K562 (cell line): Measurements from ENCODE around the gene NPAS3. TPM values are rescaled to one million over a fixed set of nuclear protein-coding genes. Genes with fewer than 3 reads are reported as not detected.

Experiments
- ATAC-seq: fragments of 200-7000 bp; cut with Tn5 transposase; 3 replicates; pipeline ENCODE4 v1.9.1; 2020; ENCODE audit warnings: moderate library complexity
- BruUV-seq: library from RNA; stranded (reverse); fragments of 400-500 nt; replicated peaks from 2 replicates; lab custom pipeline; 2021; lab: Mats Ljungman, UMichigan
- CTCF ChIA-PET: fragments of 300-600 bp; formaldehyde crosslinking; extraction: SDS; loops from one replicate; lab custom pipeline; 2021; ENCODE audit warnings: low intra/inter-chr PET ratio; lab: Yijun Ruan, JAX
- POLR2A ChIA-PET: fragments of 300-600, 350-650 bp; sonication (Branson Sonifier 250); formaldehyde crosslinking; extraction: SDS; loops from one replicate; lab custom pipeline; 2021; ENCODE audit warnings: antibody characterized with exemption, inconsistent platforms; lab: Yijun Ruan, JAX
- DNase-seq, 4 experiments: peaks; one replicate each; pipeline versions ENCODE4 v3.0.0 to v3.0.0-alpha.2; 2011 to 2018; ENCODE audit warnings: low spot score in 3 of 4, mixed read lengths in 3 of 4; ENCODE audit errors: extremely low read depth in 1 of 4
- FAIRE-seq: peaks from 2 replicates; lab custom pipeline; 2011; peaks lifted over from hg19 to GRCh38; lab: Jason Lieb, UNC
- H2AFZ ChIP-seq: 2 replicates; pipeline ENCODE4 v1.6.0; 2011; ENCODE audit warnings: low read depth, low read length, control low read depth, inconsistent platforms
- H3K27ac ChIP-seq: fragments of 200-600 bp; 3 replicates; pipeline ENCODE4 v1.8.0; 2011; ENCODE audit warnings: low read depth, mild to moderate bottlenecking, control low read depth, inconsistent platforms, low read length, moderate library complexity, mixed read lengths; ENCODE audit errors: extremely low read depth
- H3K27me3 ChIP-seq, 2 experiments: fragments of 300-600 bp in 1 of 2; 2 replicates in 1 of 2; 3 replicates in 1 of 2; pipeline versions ENCODE4 v1.6.0 to v1.8.0; 2011; ENCODE audit warnings: inconsistent platforms in 2 of 2, low read length in 2 of 2, mild to moderate bottlenecking in 1 of 2, mixed read lengths in 1 of 2, moderate library complexity in 1 of 2; ENCODE audit not compliant: control insufficient read depth in 2 of 2, insufficient read depth in 2 of 2
- H3K36me3 ChIP-seq: fragments of 300-600 bp; 3 replicates; pipeline ENCODE4 v1.8.0; 2011; ENCODE audit warnings: mild to moderate bottlenecking, low read length, inconsistent platforms; ENCODE audit not compliant: control insufficient read depth, insufficient read depth
- H3K4me1 ChIP-seq, 2 experiments: fragments of 200-600 bp in 1 of 2; replicated peaks in 1 of 2; 2 replicates in 1 of 2; 3 replicates in 1 of 2; pipeline versions ENCODE4 v1.5.1 to v1.8.0; 2011; ENCODE audit warnings: inconsistent platforms in 2 of 2, low read length in 2 of 2, mild to moderate bottlenecking in 1 of 2, mixed read lengths in 1 of 2, moderate library complexity in 1 of 2; ENCODE audit not compliant: control insufficient read depth in 2 of 2, insufficient read depth in 2 of 2
- H3K4me2 ChIP-seq: 2 replicates; pipeline ENCODE4 v1.6.1; 2011; ENCODE audit warnings: low read length, control low read depth, inconsistent platforms, mixed read lengths; ENCODE audit not compliant: insufficient read depth
- H3K4me3 ChIP-seq: fragments of 200-600 bp; sonication (generic), shearing (Covaris generic); 2 replicates; pipeline ENCODE4 v1.5.1; 2016; ENCODE audit warnings: control low read depth, inconsistent platforms
- H3K79me2 ChIP-seq: fragments of 200-600 bp; 3 replicates; pipeline ENCODE4 v1.8.0; 2011; ENCODE audit warnings: low read length, inconsistent platforms; ENCODE audit not compliant: control insufficient read depth, insufficient read depth
- H3K9ac ChIP-seq, 2 experiments: 2 replicates each; pipeline versions ENCODE4 v1.6.0 to v1.6.1; 2011; ENCODE audit warnings: low read depth in 2 of 2, low read length in 2 of 2, control low read depth in 1 of 2, inconsistent platforms in 1 of 2, mild to moderate bottlenecking in 1 of 2, mixed read lengths in 1 of 2; ENCODE audit not compliant: insufficient read depth in 1 of 2
- H3K9me1 ChIP-seq: one replicate; pipeline ENCODE4 v1.6.0; 2011; ENCODE audit warnings: inconsistent platforms, mild to moderate bottlenecking, low read length, moderate library complexity; ENCODE audit not compliant: control insufficient read depth, insufficient read depth
- H3K9me3 ChIP-seq: replicated peaks from 2 replicates; pipeline ENCODE4 v1.5.1; 2011; ENCODE audit warnings: low read depth, low read length, inconsistent platforms; ENCODE audit not compliant: control insufficient read depth, insufficient read depth
- H4K20me1 ChIP-seq: replicated peaks from 2 replicates; pipeline ENCODE4 v1.6.1; 2011; ENCODE audit warnings: low read length, inconsistent platforms, mixed read lengths; ENCODE audit not compliant: control insufficient read depth, insufficient read depth
- ESRRB ChIP-seq: fragments of 250-450 bp; sonication (Bioruptor Pico); IDR thresholded peaks from 2 replicates; pipeline ENCODE4 v1.5.0; 2020; ENCODE audit warnings: mild to moderate bottlenecking, moderate library complexity, borderline replicate concordance
- ETV1 ChIP-seq: fragments of 450-650 bp; conservative IDR thresholded peaks from 2 replicates; pipeline ENCODE4 v1.6.1; 2016; ENCODE audit warnings: missing genetic modification characterization, control low read depth, low read depth, missing compliant biosample characterization
- FOXM1 ChIP-seq, 2 experiments: fragments of 450-650 bp in 1 of 2; sonication (generic) in 1 of 2; formaldehyde crosslinking in 1 of 2; IDR thresholded peaks; 2 replicates each; pipeline versions ENCODE4 v1.6.1 to v1.9.0; 2017 to 2022; ENCODE audit warnings: low read depth in 2 of 2, mild to moderate bottlenecking in 2 of 2, missing genetic modification reagents in 1 of 2, moderate library complexity in 1 of 2
- GATA2 ChIP-seq: sonication (generic); formaldehyde crosslinking; IDR thresholded peaks from 2 replicates; pipeline ENCODE4 v1.4.0; 2020; ENCODE audit warnings: mild to moderate bottlenecking, missing genetic modification reagents
- HES1 ChIP-seq: fragments of 450-650 bp; IDR thresholded peaks from 2 replicates; pipeline ENCODE4 v1.6.1; 2016; ENCODE audit warnings: low read depth, mild to moderate bottlenecking, moderate library complexity
- IRF9 ChIP-seq: fragments of 450-650 bp; IDR thresholded peaks from 2 replicates; pipeline ENCODE4 v1.6.1; 2016; ENCODE audit warnings: missing biosample characterization, missing genetic modification characterization
- LCOR ChIP-seq: sonication (generic); formaldehyde crosslinking; IDR thresholded peaks from 2 replicates; pipeline ENCODE4 v1.8.0; 2022; ENCODE audit warnings: mild to moderate bottlenecking, missing genetic modification reagents
- MEF2A ChIP-seq: IDR thresholded peaks from 2 replicates; pipeline ENCODE4 v1.6.1; 2011; ENCODE audit warnings: low read depth, mild to moderate bottlenecking, low read length, moderate library complexity; ENCODE audit not compliant: control insufficient read depth
- MYNN ChIP-seq, 2 experiments: sonication (generic); formaldehyde crosslinking in 1 of 2; IDR thresholded peaks; 2 replicates each; pipeline versions ENCODE4 v1.5.0 to v1.6.1; 2016 to 2020; ENCODE audit warnings: antibody characterized with exemption in 1 of 2, missing genetic modification reagents in 1 of 2
- RBBP5 ChIP-seq: fragments of 200-600 bp; sonication (generic); IDR thresholded peaks from 2 replicates; pipeline ENCODE4 v1.6.1; 2012; ENCODE audit warnings: borderline replicate concordance, mild to moderate bottlenecking, low read length, control low read depth, inconsistent platforms; ENCODE audit not compliant: insufficient read depth, poor library complexity, severe bottlenecking
- RBM17 ChIP-seq: fragments of 200-400 bp; formaldehyde crosslinking; IDR thresholded peaks from 2 replicates; pipeline ENCODE4 v1.6.1; 2017; ENCODE audit warnings: low read depth, mild to moderate bottlenecking, low read length, borderline replicate concordance
- SRSF3 ChIP-seq: fragments of 200-400 bp; formaldehyde crosslinking; IDR thresholded peaks from 2 replicates; pipeline ENCODE4 v1.6.1; 2016; ENCODE audit warnings: mild to moderate bottlenecking, low read length, moderate library complexity; ENCODE audit not compliant: insufficient read depth
- TCF7L2 ChIP-seq: fragments of 150-350 bp; IDR thresholded peaks from 2 replicates; pipeline ENCODE4 v1.6.1; 2016; ENCODE audit warnings: low read depth, mild to moderate bottlenecking, low read length, moderate library complexity
- ZBED1 ChIP-seq: IDR thresholded peaks from 2 replicates; pipeline ENCODE4 v1.6.1; 2014
- ZNF584 ChIP-seq: fragments of 200-800 bp; sonication (Bioruptor generic); IDR thresholded peaks from 2 replicates; pipeline ENCODE4 v1.6.1; 2016; ENCODE audit warnings: low read depth, mild to moderate bottlenecking, missing genetic modification characterization, missing compliant biosample characterization
- WGBS: fragments of 100-300 bp; shearing (Covaris generic); methylation state at CpG from one replicate; pipeline ENCODE4 v1.1.6; 2016; ENCODE audit warnings: low coverage, mixed read lengths; ENCODE audit not compliant: insufficient coverage; ENCODE audit errors: missing lambda C conversion rate; 5-methylcytosine and 5-hydroxymethylcytosine counted together
- in situ Hi-C: fragments of 300-500 bp; cut with MboI; formaldehyde crosslinking; loops from 4 replicates; pipeline ENCODE4 v1.15.0; 2018; ENCODE audit warnings: inconsistent platforms, mixed read lengths
- intact Hi-C: fragments of 100-400 bp; cut with micrococcal nuclease; formaldehyde crosslinking; loops from 2 replicates; pipeline ENCODE4 v1.14.2; 2022
- polyA plus RNA-seq, 8 experiments: library from polyadenylated mRNA; depleted of rRNA in 4 of 8; stranded (reverse) in 5 of 8; unstranded in 3 of 8; fragments of >200 nt; fragmentation: Nextera tagmentation in 2 of 8; fragmentation: Illumina TruSeq in 1 of 8; extraction: Ambion mirVana in 2 of 8; extraction: Trizol in 1 of 8; gene quantifications; 2 replicates each; pipeline versions ENCODE4 v1.2.1 to v1.2.3, GENCODE V29; 2011 to 2014; ENCODE audit warnings: inconsistent platforms in 1 of 8, missing spikeins in 1 of 8
- total RNA-seq, 7 experiments: library from RNA; depleted of rRNA in 6 of 7; stranded (reverse); fragments of >200 nt in 6 of 7; fragmentation: Illumina TruSeq in 2 of 7; extraction: Trizol in 2 of 7; gene quantifications; 2 replicates each; pipeline versions ENCODE4 v1.2.1 to v1.2.3, GENCODE V29; 2011 to 2021; ENCODE audit warnings: low replicate concordance in 1 of 7
- TF ChIP-seq, protein P1 (sequence below), 2 experiments: IDR thresholded peaks; 2 replicates each; pipeline ENCODE4 v1.6.1; 2011; ENCODE audit warnings: borderline replicate concordance in 1 of 2, control low read depth in 1 of 2, low read depth in 1 of 2, low read length in 1 of 2, mild to moderate bottlenecking in 1 of 2, mixed read lengths in 1 of 2, moderate library complexity in 1 of 2; ENCODE audit not compliant: insufficient read depth in 1 of 2, insufficient read length in 1 of 2, poor library complexity in 1 of 2, severe bottlenecking in 1 of 2; ENCODE audit errors: extremely low read depth in 1 of 2
- TF ChIP-seq, protein P2 (sequence below): fragments of 450-650 bp; formaldehyde crosslinking; IDR thresholded peaks from 2 replicates; pipeline ENCODE4 v1.4.0; 2020; ENCODE audit warnings: mild to moderate bottlenecking

Gene NPAS3
- total and polyA plus RNA-seq, 9 of the 15 experiments (the other 6 are each of a cell fraction or from before 2014, with no cell fraction given) = 0.04 TPM; not detected in 8

DNA sequence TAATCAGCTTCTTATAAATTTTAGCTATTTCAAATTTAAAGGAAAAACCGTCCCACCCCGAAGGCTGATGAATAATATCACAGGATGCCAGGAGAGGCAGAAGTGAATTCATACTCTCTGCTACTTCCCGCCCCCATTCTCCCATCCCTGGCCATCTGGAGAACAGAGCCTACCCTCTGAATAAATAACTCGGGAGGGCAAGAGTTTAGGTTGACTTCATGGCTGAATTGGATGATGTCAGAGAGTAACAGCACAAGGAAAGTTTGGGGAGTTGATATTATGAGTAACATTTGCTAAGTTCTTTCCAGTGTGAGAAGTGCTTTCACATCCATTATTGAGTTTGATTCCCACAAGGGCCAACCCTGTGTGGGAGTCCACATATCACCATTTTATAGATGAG lies 770.6 kb downstream of the NPAS3 start (continued):
- TF ChIP-seq RBM17 = no peak
- TF ChIP-seq, protein P1, sequence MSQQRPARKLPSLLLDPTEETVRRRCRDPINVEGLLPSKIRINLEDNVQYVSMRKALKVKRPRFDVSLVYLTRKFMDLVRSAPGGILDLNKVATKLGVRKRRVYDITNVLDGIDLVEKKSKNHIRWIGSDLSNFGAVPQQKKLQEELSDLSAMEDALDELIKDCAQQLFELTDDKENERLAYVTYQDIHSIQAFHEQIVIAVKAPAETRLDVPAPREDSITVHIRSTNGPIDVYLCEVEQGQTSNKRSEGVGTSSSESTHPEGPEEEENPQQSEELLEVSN (IDR thresholded peaks at IDR 0.05; ENCODE audit: borderline replicate concordance in 1 of 2, extremely low read depth in 1 of 2, insufficient read depth in 1 of 2, insufficient read length in 1 of 2, low read depth in 1 of 2, low read length in 1 of 2, poor library complexity in 1 of 2, severe bottlenecking in 1 of 2) = no peak
- no peak for TF ChIP-seq SRSF3
- no peak for TF ChIP-seq MYNN (IDR thresholded peaks at IDR 0.05)
- no peak for TF ChIP-seq MYNN (CRISPR knock-in tag; IDR thresholded peaks at IDR 0.05)
- TF ChIP-seq, all 486 proteins: peak for 0

GRCh38 chr14:33709711-33710110 lies 771.0 kb downstream of the NPAS3 start:
- no peak for DNase-seq
- Histone ChIP-seq H3K9me3 (no peaks in the 10 kb centered on the region), H2AFZ (no peak overlapping the region), H4K20me1 (no peaks in the 10 kb centered on the region), H3K36me3 (no peaks in the 10 kb centered on the region), H3K9ac (no peak overlapping the region), H3K79me2 (no peaks in the 10 kb centered on the region), H3K4me1 (no peaks in the 10 kb centered on the region), H3K4me3 (no peak overlapping the region), H3K9me1 (no peaks in the 10 kb centered on the region), H3K27me3 (peaks cover 0 to 11% of the 10 kb centered on the region in 2 experiments; a peak in 2 of 5 replicates), H3K4me2 (no peak overlapping the region), H3K27ac (no peak overlapping the region)
- in situ Hi-C loops = no loop called here
- BruUV-seq = no TSS peak
- ChIA-PET POLR2A (no interaction called here), CTCF (no interaction called here)
- intact Hi-C loops = no loop called here
- ATAC-seq = no peak
- FAIRE-seq = no peak
- WGBS = 0% methylated on average over 1 of the region's 3 CpGs
- TF ChIP-seq RBBP5 (no peak), ZNF584 (no peak), LCOR (CRISPR knock-in tag) (no peak), GATA2 (CRISPR knock-in tag) (no peak), ESRRB (no peak), IRF9 (tag) (no peak), ETV1 (no peak), ZBED1 (no peak), FOXM1 (IDR thresholded peaks at IDR 0.05; ENCODE audit: low read depth) (no peak), FOXM1 (CRISPR knock-in tag; IDR thresholded peaks at IDR 0.05; ENCODE audit: low read depth) (no peak), TCF7L2 (no peak), MEF2A (no peak), HES1 (no peak)
- TF ChIP-seq, protein P2, sequence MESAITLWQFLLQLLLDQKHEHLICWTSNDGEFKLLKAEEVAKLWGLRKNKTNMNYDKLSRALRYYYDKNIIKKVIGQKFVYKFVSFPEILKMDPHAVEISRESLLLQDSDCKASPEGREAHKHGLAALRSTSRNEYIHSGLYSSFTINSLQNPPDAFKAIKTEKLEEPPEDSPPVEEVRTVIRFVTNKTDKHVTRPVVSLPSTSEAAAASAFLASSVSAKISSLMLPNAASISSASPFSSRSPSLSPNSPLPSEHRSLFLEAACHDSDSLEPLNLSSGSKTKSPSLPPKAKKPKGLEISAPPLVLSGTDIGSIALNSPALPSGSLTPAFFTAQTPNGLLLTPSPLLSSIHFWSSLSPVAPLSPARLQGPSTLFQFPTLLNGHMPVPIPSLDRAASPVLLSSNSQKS = no peak
